Measurements from ENCODE around the gene CARMIL3.
A peak's percentile ranks its signal among the peaks of the same experiment; 100 is the strongest.

DNA sequence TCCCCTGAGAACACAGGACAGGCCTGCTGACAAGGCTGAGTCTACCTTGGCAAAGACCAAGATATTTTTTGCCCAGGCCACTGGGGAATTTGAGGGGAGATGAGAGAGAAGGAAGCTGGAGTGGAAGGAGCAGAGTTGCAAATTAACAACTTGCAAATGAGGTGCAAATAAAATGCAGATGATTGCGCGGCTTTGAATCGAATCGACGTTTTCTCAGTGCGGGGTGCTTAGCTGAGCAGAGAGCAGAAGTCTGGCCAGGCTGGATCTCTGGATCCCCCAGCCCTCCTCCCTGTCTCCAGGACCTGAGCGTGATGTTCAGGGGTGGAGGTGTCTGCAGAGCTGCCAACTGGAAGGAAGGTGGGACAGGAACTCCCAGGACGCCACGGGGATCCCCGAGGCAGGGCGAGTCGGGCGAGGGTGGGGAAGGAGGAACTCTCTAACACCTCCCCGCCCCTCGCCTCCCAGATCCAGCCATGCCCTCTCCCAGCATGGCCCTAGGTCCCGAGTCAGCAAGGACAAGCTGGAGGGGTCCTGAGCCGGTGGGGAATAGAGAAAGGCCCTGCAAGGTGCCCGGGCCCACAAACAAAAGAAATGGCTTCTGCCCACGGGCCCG lies 527 bp upstream of the CARMIL3 start:
- no peak for TF ChIP-seq POLR2A (IDR thresholded peaks at IDR 0.05)
- TF ChIP-seq, protein P1, sequence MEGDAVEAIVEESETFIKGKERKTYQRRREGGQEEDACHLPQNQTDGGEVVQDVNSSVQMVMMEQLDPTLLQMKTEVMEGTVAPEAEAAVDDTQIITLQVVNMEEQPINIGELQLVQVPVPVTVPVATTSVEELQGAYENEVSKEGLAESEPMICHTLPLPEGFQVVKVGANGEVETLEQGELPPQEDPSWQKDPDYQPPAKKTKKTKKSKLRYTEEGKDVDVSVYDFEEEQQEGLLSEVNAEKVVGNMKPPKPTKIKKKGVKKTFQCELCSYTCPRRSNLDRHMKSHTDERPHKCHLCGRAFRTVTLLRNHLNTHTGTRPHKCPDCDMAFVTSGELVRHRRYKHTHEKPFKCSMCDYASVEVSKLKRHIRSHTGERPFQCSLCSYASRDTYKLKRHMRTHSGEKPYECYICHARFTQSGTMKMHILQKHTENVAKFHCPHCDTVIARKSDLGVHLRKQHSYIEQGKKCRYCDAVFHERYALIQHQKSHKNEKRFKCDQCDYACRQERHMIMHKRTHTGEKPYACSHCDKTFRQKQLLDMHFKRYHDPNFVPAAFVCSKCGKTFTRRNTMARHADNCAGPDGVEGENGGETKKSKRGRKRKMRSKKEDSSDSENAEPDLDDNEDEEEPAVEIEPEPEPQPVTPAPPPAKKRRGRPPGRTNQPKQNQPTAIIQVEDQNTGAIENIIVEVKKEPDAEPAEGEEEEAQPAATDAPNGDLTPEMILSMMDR (IDR thresholded peaks at IDR 0.05), result peak in 1 of 6 experiments; percentile 4

Measured in thyroid gland (tissue), 4 donors.